HG02981 (cell line): ENCODE data around the gene PSENEN.
"Not testable (repeated sequence)": the region's sequence is repeated elsewhere in the genome, so short reads cannot be mapped to it uniquely, and the experiment has no call there.

ENCODE experiments used
- ATAC-seq: cut with Tn5 transposase; IDR thresholded peaks from one replicate; pipeline ENCODE4 v1.9.1; 2021; ENCODE audit warnings: mild to moderate bottlenecking, moderate library complexity; ENCODE audit not compliant: unreplicated experiment

The PSENEN gene

DNA sequence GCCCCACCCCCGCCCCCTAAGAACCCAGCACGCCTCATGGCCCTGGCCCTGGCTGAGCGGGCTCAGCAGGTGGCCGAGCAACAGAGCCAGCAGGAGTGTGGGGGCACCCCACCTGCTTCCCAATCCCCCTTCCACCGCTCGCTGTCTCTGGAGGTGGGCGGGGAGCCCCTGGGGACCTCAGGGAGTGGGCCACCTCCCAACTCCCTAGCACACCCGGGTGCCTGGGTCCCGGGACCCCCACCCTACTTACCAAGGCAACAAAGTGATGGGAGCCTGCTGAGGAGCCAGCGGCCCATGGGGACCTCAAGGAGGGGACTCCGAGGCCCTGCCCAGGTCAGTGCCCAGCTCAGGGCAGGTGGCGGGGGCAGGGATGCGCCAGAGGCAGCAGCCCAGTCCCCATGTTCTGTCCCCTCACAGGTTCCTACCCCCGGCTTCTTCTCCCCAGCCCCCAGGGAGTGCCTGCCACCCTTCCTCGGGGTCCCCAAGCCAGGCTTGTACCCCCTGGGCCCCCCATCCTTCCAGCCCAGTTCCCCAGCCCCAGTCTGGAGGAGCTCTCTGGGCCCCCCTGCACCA is 41.9 kb downstream of the PSENEN start:
- ATAC-seq = no peak

DNA sequence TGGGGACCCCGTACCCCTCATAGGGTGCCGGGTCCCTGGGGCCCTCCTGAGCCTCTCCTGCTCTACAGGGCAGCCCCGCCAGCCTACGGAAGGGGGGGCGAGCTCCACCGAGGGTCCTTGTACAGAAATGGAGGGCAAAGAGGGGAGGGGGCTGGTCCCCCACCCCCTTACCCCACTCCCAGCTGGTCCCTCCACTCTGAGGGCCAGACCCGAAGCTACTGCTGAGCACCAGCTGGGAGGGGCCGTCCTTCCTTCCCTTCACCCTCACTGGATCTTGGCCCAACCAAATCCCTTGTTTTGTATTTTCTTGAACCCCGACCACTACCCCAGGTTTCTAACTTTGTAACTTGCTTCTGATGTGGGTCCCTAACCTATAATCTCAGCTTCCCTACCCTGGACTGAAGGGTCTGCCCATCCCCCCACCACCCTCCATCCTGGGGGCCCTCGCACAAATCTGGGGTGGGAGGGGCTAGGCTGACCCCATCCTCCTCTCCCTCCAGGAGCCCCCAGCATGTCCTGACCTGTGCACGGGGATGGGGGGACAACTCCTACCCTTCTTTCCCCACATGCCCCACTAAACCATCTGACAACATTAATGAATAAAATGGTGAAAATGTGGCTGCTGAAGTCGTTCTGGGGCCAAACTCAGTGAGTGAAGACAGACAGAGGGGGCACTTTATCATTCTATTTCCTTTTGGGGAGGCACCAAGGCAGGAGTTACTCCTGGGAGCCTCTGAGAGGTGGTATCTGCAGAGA is 42.9 kb downstream of the PSENEN start:
- ATAC-seq = no peak

DNA sequence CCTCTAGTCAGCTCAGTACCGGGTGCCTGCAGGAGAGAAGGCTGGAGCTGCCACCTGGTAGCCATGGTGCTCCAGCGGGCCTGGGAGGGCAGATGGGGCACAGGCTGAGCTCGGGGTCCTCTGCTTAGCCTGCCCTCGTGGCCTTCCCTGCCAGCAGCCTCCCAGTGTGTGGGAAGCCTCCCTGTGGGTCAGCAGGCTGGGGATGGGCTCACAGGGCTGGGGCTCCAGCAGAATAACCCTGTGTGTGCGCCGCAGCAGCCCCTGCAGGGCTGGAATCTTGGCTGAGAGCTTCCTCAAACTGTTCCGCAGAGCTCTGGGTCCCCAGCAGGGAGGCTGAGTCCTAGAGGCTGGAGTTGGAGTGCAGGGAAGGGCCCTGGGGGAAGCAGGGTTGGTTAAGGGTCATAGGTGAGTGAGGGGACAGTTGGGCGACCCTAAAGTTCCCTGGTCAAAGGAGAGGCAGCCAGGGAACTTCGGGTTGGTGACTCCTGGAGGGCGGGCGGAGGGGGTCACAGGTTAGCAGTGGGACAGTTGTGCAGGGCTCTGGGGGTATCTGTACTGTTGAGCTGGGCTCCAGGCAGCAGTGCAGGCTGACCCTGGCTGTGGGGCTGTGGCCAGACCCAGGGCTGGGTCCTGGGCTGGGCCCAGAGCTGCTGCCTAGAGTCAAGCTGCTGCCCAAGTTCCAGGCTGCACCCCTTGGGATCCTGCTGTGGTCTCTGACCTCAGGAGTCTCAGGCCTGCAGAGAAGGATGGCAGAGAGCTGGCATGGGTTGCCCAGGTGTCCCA is 43.9 kb downstream of the PSENEN start:
- ATAC-seq = no peak

DNA sequence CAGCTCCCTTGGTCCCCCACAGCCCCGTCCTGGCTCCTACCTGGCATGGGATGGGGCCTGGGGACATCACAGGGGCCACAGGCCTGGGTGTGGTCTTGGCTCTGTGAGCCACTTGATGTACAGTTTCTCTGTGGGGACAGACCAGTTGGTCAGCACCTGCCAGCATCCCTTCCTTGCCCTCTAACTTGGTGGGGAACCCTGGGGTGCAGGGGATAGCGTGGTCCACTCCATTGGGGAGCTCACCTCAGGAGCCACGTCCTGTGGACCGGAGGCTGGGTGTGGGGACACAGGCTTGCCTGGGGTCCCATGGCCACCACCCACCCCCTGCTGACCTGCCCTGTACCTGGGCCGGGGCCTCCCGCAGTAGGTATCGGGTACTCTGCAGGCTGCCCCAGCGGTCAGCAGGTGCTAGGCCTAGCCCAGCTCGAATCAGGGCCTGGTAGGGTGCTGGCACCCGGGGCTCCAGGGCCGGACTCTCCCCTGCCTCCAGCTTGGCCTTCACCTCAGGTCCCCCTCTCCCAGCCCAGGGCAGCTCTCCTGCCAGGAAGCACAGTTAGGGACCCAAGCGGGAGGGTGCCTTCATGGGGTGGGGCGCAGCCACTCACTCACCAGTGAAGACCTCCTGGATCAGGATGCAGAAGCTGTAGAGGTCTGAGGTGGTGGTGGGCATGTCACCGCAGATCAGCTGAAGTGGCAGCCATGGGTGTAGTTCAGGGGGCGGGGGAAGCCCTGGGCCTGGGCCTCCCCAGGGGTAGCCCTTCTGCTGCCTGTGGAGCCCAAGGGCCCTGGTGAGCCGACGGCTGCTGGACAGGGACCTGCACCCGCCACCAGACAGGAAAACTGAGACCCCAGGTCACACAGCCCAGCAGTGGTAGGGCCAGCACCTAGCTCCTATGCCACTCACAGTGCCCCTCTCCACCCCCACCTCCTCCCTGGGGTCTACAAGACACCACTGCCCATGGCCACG is 44.8 kb downstream of the PSENEN start:
- no peak for ATAC-seq

DNA sequence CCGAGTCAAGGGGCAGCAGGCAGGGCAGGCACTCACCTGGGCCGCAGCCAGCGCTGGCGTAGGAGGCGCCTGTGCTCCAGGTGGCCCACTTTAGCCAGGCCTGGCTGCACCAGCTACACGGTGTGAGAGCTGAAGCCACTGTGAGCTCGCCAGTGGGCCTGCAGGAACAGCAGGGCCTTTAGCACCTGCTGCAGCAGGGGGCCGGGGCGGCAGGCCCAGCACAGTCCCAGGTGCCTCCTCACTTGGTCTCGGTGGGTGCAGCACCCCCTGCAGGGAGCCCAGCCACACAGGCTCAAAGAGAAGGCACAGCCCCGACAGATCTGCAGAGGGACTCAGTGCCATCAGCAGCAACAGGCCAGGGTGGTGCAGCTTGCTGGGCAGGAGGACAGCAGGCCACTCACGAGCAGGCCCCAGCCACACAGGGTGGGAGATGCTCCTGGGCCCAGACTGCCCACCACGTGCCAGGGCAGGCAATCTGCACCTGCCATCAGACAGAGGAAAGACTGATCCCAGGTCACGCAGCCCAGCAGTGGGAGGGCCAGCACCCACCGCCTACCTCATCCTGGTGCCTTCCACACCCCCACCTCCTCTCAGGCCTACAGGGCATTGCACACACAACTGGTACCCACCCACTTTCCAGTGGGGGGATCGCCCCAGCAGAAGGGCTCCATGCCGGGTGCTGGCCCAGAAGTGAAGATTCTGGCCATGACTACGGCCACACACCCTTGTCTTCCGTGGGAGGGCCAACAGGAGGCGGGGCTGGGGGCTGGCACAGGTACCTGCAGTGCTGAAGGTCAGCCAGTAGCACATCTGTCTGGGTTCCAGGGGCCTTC is 45.7 kb downstream of the PSENEN start:
- ATAC-seq = no peak

DNA sequence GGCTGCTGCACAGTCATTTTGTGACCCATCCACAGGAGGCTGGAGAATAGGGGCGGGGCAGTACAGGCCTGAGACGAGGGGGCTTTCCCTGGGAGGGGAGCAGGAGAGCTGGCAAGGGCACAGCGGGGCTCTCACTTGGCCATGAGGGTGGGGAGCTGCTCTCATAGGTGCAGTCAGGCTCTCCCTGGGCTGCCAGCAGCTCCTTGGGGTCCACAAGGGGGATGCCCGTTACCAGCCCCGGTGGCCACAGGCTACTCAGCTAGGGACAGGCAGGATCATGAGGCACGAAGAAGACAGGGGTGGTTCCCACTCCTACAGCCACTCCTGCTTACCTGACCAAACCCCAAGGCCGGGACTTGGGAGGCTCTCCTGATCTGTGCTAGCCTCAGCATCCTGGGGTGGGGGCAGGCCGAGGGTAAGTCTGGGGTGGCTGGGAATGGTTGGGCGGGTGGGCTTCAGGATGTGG is 46.4 kb downstream of the PSENEN start:
- no peak for ATAC-seq

DNA sequence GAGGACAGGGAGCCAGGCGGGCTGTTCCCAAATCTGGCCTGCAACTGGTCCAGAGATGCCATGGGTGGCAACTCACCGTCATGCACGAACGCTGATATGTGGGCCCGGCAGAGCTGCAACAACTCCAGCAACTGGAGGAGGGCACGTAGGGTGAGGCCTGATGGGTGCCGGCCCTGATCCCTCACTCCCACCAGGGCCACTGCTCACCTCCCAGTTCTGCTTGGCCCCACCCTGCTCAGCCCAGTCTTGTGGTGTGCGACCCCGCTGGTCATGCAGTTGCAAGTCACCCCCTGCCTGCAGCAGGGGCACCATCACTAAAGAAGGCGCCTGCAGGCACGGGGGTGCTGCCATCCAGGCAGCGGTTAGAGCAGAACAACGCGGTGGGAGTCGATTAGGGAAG is 46.9 kb downstream of the PSENEN start:
- ATAC-seq = no peak

DNA sequence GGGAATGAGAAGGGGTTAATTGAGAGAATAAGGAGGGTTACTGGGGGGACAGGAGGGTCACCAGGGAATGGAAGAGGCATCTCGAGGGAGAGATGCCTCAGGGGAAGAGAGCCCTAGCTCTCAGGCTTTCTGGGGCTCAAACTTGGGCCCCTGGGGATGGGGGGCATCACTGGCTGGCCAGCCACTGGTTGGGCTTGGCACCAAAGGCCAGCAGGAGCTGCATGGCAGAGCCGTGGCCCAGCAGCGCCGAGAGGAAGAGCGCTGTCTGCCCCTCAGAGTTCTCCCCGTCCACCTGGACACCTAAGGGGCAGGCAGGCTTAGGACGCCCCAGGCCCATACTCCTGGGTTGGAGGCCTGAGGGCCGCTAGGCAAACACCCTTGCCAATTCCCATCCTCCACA is 47.4 kb downstream of the PSENEN start:
- no peak for ATAC-seq

DNA sequence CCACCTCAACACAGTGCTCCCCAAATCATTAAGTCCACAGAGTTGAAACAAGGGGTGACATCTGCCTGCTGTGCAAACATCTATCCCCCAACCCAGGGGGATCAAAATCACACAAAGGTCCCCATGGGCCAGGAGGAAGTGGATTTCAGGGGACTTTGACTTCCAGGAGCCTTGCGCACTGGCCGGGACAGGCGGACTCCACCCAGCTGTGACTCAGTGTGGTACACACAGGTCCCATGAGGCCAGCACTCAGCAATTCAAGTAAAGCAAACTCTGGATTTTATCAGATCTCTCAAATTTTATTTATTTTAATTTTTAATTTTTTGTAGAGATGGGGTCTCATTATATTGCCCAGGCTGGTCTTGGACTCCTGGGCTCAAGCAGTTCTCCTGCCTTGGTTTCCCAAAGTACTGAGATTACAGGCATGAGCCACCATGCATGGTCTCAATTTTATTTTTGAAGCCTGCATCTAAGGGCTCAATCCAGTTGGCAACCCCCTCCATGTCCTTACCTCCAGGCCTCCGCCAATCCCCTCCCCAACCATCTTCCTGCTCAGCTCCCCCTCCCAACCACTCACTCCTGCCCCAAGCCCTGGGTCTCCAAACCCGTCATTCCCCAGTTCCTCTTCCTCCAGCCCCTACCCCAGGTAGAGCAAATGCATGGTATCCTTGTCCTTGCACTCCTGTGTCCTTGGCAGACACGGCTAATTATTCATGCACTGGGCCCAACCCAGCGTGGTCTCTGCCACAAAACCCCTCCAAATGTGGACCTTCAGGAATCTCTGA is 48.1 kb downstream of the PSENEN start:
- ATAC-seq = no peak

DNA sequence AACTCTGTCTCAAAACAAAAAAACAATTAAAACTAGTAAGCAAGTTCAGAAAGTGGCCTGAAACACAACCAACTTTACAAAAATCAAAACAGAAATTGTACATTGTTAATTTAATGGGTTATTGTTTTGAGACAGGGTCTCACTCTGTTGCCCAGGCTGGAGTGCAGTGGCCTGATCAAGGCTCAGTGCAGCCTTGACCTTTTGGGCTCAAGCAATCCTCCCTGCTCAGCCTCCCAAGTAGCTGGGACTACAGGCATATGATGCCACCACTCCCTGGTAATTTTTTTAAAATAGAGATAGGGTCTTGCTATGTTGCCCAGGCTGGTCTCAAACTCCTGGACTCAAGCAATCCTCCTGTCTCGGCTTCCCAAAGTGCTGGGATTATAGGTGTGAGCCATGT is 50.1 kb downstream of the PSENEN start:
- ATAC-seq = not testable (repeated sequence)
